HG02623 (cell line): ENCODE results near the gene KLK12.
"Not testable (repeated sequence)": the region's sequence is repeated elsewhere in the genome, so short reads cannot be mapped to it uniquely, and the experiment has no call there.

ENCODE experiments used
- ATAC-seq: cut with Tn5 transposase; IDR thresholded peaks from one replicate; pipeline ENCODE4 v1.9.1; 2021; ENCODE audit warnings: moderate library complexity; ENCODE audit not compliant: unreplicated experiment

Gene KLK12

GRCh38 chr19:51016798-51017683 is 17.8 kb downstream of the KLK12 start:
- ATAC-seq: no peak

DNA sequence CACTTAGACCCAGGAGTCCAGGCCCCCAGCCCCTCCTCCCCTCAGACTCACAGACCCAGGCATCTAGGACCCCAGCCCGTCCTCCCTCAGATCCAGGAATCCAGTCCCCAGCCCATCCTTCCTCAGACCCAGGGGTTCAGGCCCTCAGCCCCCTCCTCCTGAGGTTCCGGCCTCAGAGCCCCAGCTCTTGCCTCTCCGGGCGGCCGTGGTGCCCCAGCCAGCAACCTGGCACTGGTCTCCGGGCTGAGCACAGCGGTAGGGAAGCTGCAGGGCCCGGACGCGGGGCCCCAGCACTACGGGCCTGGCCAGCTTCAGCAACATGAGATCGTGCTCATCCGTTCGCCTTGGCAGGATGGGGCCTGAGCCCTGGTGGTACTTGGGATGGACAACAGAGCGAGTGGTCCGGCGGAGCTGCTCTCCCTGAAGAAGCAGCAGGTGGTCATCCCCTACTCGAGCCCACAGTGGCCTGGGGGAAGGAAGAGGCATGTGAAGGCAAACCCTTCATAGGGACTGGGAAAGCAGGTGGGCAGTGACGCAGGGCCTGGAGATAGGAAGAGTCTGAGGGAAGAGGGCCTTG is 19.0 kb downstream of the KLK12 start:
- no peak for ATAC-seq

DNA sequence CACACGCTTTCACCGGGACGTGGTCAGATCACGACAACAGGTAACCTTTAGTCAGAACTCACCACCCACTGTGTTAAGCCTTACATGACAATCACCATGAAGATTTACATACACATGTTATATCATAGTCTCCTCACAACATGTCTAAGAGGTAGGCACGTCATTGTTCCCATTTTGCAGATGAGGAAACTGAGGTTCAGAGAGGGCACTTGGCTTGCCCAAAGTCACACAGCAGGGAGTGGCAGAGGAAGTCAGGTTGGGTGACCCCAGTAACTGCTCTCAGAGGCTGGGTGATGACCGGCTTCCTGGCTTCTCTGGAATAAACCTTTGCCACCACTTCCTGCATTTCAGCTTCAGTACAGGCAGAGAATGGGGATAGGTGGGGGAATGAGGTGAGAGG is 20.6 kb downstream of the KLK12 start:
- no peak for ATAC-seq

DNA sequence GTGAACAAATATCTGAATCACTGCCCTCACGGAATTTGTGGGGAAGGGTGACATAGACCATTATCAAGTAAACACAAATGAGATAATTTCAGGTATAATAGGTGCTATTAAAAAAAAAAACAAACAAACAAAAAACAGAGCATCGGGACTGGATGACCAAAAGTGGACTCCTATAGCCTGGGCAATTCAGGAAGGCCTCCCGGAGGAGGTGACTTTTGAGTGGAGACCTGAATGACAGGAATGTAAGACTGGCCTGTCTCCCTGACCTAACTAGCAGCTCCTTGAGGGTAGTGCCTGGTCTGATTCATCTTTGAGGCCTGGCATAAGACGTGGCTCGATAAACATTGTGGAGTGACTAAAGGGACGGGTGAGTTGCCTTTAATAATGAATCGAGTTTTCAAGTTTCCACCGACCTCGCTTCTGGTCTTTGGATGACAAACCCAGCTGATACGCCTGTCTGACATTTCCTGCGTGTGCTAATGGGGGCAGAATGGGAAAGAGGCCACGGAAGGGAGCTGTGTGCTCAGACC is 22.1 kb downstream of the KLK12 start:
- ATAC-seq: no peak

DNA sequence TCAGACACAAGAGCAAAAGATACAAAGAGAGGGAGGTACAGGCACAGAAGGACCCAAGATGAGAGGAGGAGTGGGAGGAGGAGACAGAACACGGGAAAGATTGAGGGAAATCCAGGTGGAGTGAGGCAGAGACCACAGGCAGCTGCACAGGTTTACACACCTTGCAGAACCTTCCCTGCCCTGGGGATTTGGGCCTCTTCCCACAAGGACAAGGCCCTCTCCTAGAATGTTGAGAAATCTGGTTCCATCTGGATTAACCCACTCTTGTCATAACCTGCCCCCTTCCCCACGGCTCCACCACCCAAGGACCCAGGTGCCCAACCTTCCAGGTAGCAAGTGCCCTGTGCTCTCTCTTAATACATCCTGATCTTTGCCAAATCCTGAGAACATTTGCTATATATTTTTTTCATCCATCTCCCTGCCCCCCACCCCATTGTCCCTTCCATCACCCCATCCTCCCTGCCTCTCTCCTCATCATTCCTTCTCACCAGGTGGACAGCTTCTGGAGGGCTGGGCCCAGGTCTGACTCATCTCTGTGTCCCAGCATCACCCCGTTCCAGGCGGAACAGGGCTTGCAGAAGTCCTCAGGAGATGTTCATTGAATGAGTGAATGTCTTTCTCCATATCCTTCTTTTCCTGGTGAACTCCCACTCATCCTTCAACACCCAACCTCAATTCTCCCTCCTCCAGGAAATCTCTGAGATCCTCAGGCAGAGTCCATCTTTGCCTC is 24.6 kb downstream of the KLK12 start:
- no peak for ATAC-seq

GRCh38 chr19:51009061-51009891 is 25.5 kb downstream of the KLK12 start:
- no peak for ATAC-seq

GRCh38 chr19:51007488-51007887 is 27.3 kb downstream of the KLK12 start:
- no peak for ATAC-seq

GRCh38 chr19:51006406-51006805 is 28.4 kb downstream of the KLK12 start:
- no peak for ATAC-seq

DNA sequence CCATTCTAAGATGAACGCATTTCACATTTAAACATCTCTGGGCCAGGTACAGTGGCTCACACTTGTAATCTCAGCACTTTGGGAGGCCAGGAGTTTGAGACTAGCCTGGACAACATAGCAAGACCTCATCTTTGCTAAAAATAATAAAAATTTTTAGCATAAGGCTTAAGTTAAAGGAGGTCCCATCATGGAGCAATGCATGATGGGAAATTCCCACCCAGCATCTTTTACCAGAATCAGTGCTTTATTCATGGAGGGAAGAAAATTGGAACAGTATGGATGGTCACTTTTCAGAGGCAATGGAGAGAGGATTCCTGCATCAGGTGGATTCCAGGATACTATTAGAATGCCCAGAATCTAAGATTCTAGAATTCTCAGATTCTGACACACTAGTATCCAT is 29.6 kb downstream of the KLK12 start:
- no peak for ATAC-seq

DNA sequence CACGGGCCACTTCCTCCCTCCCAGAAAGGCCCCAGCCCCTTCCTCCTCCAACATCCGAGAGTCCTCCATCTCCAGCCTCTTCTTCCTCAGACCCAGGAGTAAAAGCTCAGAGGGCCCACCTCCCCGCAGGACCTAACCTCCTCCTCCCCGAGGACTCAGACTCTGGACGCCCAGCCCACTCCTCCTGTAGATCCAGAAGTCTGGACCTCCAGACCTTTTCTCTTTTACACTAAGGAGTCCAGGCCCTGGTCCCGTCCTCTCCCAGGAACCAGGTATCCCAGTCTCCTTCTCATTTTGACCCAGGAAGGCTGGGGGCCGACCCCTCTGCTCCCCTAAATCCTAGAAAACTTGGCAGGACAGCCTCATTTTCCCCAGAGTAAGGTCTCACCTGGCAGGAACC is 31.5 kb downstream of the KLK12 start:
- no peak for ATAC-seq

GRCh38 chr19:51002542-51003311 is 32.1 kb downstream of the KLK12 start:
- no peak for ATAC-seq

DNA sequence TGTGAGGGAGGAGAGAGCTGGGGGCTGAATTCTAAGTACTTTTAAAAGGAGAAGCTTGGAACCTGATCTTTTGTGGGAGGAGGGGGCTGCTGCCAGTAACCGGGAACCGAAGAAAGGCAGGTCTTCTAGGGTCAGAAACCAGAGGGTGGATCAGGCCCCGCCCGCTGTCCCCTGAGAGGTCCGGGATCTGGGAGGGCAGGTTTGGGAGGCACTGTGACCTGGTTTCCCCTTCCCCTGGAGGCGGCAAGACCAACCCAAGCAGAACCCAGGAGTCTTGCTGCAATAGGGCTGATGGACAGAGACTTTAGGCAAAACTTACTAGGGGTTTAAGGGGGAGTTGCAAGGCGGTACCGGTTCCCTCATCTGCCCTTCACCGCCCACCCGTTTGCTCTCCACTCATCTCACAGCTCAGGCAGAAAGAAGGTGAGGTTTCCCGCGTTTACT is 32.7 kb downstream of the KLK12 start:
- ATAC-seq: no peak

DNA sequence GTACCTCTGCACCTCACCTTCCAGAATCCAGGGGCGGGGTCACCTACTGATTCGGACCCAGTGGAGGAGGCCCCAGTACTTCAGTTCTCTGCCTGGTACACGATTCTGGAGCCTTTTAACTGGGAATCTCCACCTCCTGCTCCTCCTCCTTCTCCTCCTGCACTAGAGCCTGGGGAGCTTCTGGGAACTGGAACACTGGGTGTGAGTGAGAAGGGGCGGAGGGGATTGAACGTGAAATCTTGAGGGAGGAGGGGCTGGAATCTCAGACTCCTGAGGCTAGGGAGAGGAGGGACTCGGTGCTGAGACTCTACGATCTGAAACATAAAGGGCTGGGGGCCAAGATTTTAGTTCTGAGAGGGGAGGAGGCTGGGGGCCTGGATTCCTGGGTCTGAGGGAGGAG is 33.3 kb downstream of the KLK12 start, which contains the start of gene KLK8:
KLK8 (minus strand) TSS at position 90 of the 400 bp plus-strand sequence. CDS start 437 bp downstream, outside the sequence.
- ATAC-seq: no peak

GRCh38 chr19:51000981-51001380 is 33.8 kb downstream of the KLK12 start:
- ATAC-seq: no peak

DNA sequence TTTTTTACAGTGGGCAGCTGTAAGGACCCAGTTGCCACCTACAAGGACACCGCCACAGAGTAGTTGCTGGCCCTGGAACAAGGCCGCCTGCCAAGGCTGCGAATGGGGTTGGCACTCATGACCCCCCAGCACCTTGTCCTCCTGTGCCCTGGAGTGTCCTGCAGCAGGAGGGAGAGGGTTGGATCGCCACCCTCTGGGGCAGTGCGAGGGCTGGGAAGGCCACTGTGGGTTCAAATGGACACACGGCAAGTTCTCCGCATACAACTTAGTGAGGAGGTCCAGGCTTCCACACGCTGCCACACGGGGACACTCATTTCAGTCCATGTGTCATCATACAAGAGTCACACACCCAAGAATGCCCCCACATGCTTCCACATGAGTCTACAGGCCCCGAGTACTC is 34.4 kb downstream of the KLK12 start:
- ATAC-seq: no peak

DNA sequence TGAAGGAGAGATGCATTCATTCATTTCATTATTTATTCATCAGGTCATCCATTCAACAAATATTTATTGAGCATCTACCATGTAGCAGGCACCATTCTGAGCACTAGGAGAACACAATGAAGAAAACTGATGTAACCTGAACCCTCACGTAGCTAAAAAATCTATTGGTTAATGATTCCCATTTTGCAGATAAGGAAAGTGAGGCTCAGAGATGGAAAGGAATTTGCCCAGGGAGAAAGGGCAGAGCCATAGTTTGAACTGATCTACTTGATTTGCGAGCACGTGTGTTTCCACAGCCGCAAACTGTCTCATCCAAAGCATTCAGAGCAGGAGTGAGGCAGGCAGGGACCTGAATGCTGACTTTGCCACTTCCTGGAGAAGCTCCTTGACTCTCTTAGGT is 36.1 kb downstream of the KLK12 start:
- ATAC-seq: no peak

GRCh38 chr19:50998061-50998460 is 36.7 kb downstream of the KLK12 start:
- no peak for ATAC-seq

- ATAC-seq: no peak
These were observed 40.7 kb downstream of the KLK12 start for GRCh38 chr19:50994129-50994528.

DNA sequence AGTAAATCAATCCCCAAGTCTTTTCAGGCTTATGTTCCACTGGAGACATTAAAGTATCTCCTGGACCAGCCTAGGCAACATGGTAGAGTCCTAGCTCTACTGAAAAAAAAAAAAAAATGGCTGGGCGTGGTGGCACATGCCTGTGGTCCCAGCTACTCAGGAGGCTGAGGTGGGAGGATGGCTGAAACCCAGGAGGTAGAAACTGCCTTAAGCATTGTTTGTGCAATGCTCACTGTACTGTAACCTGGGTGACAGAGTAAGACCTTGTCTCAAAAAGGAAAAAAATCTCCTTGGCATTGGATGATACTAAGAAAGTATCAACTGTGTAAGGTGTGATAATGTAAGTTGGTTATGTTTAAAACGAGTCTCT is 42.2 kb downstream of the KLK12 start:
- no peak for ATAC-seq

- ATAC-seq: not testable (repeated sequence)
These were observed 50.4 kb downstream of the KLK12 start for GRCh38 chr19:50984416-50984815.
